CD4-positive, alpha-beta T cell (primary cell): ENCODE results near the gene PLCB1. TPM values are rescaled to one million over a fixed set of nuclear protein-coding genes. Genes with fewer than 3 reads are reported as not detected.

Experiments
- ATAC-seq: fragments of 200-7000 bp; cut with Tn5 transposase; one replicate; pipeline ENCODE4 v1.10.0; 2022; ENCODE audit warnings: mild to moderate bottlenecking; ENCODE audit not compliant: poor library complexity
- CTCF ChIA-PET: fragments of 350-600 bp; sonication (Branson Sonifier 250); formaldehyde crosslinking; loops from one replicate; lab custom pipeline; 2021; ENCODE audit warnings: antibody characterized with exemption, inconsistent platforms; lab: Charles Lee
- POLR2A ChIA-PET: fragments of 350-600 bp; sonication (Branson Sonifier 250); formaldehyde crosslinking; loops from one replicate; lab custom pipeline; 2021; ENCODE audit warnings: antibody characterized with exemption, inconsistent platforms; lab: Charles Lee
- DNase-seq, 14 experiments: peaks; one replicate each; pipeline ENCODE4 v3.0.0-alpha.2; 2013 to 2020; ENCODE audit warnings: mixed read lengths in 2 of 14
- H3K27ac ChIP-seq, 2 donors: one replicate each; pipeline versions ENCODE4 v1.5.1 to v1.7.0; 2013; ENCODE audit warnings: low read length in 2 of 2, low read depth in 1 of 2, mild to moderate bottlenecking in 1 of 2
- H3K27me3 ChIP-seq, 2 experiments: 1 replicate in 1 of 2; 2 replicates in 1 of 2; pipeline versions ENCODE4 v1.6.1 to v1.7.0; 2013; ENCODE audit warnings: low read length in 2 of 2, control low read depth in 1 of 2, mild to moderate bottlenecking in 1 of 2, moderate library complexity in 1 of 2; ENCODE audit not compliant: insufficient read depth in 2 of 2, control insufficient read depth in 1 of 2
- H3K36me3 ChIP-seq: one replicate; pipeline ENCODE4 v1.6.1; 2013; ENCODE audit warnings: low read length, control low read depth; ENCODE audit not compliant: insufficient read depth
- H3K4me1 ChIP-seq: one replicate; pipeline ENCODE4 v1.6.1; 2013; ENCODE audit warnings: low read length, control low read depth; ENCODE audit not compliant: insufficient read depth
- H3K4me3 ChIP-seq: one replicate; pipeline ENCODE4 v1.5.1; 2013; ENCODE audit warnings: mild to moderate bottlenecking, low read length, moderate library complexity
- H3K9me3 ChIP-seq, 2 experiments: 1 replicate in 1 of 2; 2 replicates in 1 of 2; pipeline versions ENCODE4 v1.6.1 to v1.7.0; 2013; ENCODE audit warnings: low read length in 2 of 2, mild to moderate bottlenecking in 2 of 2, control low read depth in 1 of 2, moderate library complexity in 1 of 2; ENCODE audit not compliant: control insufficient read depth in 1 of 2, insufficient read depth in 1 of 2
- H3K27ac Mint-ChIP-seq: one replicate; pipeline ENCODE4 v1.8.0; 2020; ENCODE audit warnings: mixed read lengths
- H3K27me3 Mint-ChIP-seq: one replicate; pipeline ENCODE4 v1.8.0; 2021; ENCODE audit warnings: mixed read lengths
- H3K36me3 Mint-ChIP-seq: one replicate; pipeline ENCODE4 v1.8.0; 2021; ENCODE audit warnings: low read depth, mixed read lengths
- H3K4me1 Mint-ChIP-seq: one replicate; pipeline ENCODE4 v1.8.0; 2021; ENCODE audit warnings: low read depth, mixed read lengths
- H3K4me3 Mint-ChIP-seq: one replicate; pipeline ENCODE4 v1.8.0; 2020; ENCODE audit warnings: mild to moderate bottlenecking, mixed read lengths
- H3K9me3 Mint-ChIP-seq: one replicate; pipeline ENCODE4 v1.8.0; 2020; ENCODE audit warnings: mixed read lengths
- intact Hi-C, 2 experiments: fragments of 100-400 bp; cut with DNase I in 1 of 2; cut with micrococcal nuclease in 1 of 2; formaldehyde crosslinking; loops; one replicate each; pipeline versions ENCODE4 v1.15.1 to v1.9.0; 2023 to 2025; cut with DNase I, micrococcal nuclease
- total RNA-seq, 174 experiments: library from RNA in 2 of 174; stranded (reverse) in 2 of 174; gene quantifications; one replicate each; pipeline ENCODE4 v1.2.3 and lab custom pipeline; 2021 to 2026
- TF ChIP-seq, protein P1 (sequence below): fragments of 200-600 bp; IDR thresholded peaks from one replicate; pipeline ENCODE4 v1.8.0; 2022; ENCODE audit warnings: antibody characterized with exemption, mild to moderate bottlenecking

PLCB1 gene
- total RNA-seq, 2 experiments from 2014 or later = 3.8 to 5.6 TPM

DNA sequence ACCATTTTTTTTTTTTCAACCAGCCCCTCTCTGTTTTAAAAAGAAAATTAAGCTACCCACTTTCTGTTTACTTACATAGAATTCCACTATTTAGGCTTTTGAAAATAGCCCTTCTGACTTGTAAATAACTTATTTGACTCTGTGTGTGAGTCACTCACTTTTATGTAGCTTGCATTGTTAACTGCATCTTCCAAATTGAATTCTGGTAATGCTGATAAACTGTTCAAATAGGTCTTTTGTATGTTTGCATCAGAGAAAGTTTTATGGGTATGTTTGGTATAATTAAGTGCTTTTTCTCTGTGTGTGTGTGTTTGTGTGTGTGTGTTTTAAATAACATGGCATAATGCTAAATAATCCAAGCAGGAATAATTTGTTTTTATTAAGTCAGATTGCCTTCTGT is 360.1 kb downstream of the PLCB1 start:
- no peaks in the 10 kb centered on the region for H3K4me1 ChIP-seq
- no peak overlapping the region for H3K27ac ChIP-seq
- H3K36me3 ChIP-seq = no peaks in the 10 kb centered on the region
- H3K27me3 Mint-ChIP-seq = no peaks in the 10 kb centered on the region
- no peaks in the 10 kb centered on the region for H3K27me3 ChIP-seq
- TF ChIP-seq, protein P1, sequence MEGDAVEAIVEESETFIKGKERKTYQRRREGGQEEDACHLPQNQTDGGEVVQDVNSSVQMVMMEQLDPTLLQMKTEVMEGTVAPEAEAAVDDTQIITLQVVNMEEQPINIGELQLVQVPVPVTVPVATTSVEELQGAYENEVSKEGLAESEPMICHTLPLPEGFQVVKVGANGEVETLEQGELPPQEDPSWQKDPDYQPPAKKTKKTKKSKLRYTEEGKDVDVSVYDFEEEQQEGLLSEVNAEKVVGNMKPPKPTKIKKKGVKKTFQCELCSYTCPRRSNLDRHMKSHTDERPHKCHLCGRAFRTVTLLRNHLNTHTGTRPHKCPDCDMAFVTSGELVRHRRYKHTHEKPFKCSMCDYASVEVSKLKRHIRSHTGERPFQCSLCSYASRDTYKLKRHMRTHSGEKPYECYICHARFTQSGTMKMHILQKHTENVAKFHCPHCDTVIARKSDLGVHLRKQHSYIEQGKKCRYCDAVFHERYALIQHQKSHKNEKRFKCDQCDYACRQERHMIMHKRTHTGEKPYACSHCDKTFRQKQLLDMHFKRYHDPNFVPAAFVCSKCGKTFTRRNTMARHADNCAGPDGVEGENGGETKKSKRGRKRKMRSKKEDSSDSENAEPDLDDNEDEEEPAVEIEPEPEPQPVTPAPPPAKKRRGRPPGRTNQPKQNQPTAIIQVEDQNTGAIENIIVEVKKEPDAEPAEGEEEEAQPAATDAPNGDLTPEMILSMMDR = no peak
- H3K36me3 Mint-ChIP-seq = no peaks in the 10 kb centered on the region
- H3K4me3 ChIP-seq = no peak overlapping the region
- DNase-seq = no peak
- no peaks in the 10 kb centered on the region for H3K9me3 ChIP-seq
- H3K4me1 Mint-ChIP-seq = no peaks in the 10 kb centered on the region
- no peak for ATAC-seq
- H3K9me3 Mint-ChIP-seq = no peaks in the 10 kb centered on the region
- ChIA-PET CTCF (interaction anchor here (0.7 kb wide), 1 partner anchor 32 kb away, joined by 3 read pairs; no protein-coding TSS in a partner anchor), POLR2A (no interaction called here)
- intact Hi-C loops = no loop called here
- H3K27ac Mint-ChIP-seq = no peak overlapping the region
- H3K4me3 Mint-ChIP-seq = no peak overlapping the region

DNA sequence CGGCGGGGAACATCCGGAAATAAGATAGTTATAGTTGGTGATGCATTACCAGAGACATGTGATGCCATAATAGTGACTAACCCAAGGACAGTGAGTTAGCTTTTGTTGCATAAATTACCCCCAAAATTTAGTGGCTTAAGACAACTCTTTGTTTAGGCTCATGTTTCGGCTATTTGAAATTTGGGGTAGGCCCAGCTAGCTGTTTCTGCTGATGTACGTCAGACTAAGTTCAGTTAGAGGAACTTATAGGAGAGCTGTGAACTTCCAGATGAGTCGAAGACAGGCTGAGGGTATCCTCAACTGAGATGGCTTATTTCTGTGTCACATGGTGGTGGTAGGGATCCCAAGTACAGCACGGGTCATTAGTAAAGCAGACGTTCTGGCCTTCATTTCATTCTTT is 366.5 kb downstream of the PLCB1 start:
- Histone ChIP-seq H3K9me3 (no peaks in the 10 kb centered on the region), H3K27ac (no peak overlapping the region), H3K4me1 (no peaks in the 10 kb centered on the region), H3K36me3 (no peaks in the 10 kb centered on the region), H3K27me3 (no peaks in the 10 kb centered on the region), H3K4me3 (no peak overlapping the region)
- TF ChIP-seq, protein P1 = no peak
- ChIA-PET CTCF (no interaction called here), POLR2A (no interaction called here)
- Mint-ChIP-seq H3K36me3 (no peaks in the 10 kb centered on the region), H3K4me1 (no peaks in the 10 kb centered on the region), H3K9me3 (no peaks in the 10 kb centered on the region), H3K4me3 (no peak overlapping the region), H3K27me3 (no peaks in the 10 kb centered on the region), H3K27ac (no peak overlapping the region)
- DNase-seq (no peak), ATAC-seq (no peak)
- intact Hi-C loops = no loop called here

DNA sequence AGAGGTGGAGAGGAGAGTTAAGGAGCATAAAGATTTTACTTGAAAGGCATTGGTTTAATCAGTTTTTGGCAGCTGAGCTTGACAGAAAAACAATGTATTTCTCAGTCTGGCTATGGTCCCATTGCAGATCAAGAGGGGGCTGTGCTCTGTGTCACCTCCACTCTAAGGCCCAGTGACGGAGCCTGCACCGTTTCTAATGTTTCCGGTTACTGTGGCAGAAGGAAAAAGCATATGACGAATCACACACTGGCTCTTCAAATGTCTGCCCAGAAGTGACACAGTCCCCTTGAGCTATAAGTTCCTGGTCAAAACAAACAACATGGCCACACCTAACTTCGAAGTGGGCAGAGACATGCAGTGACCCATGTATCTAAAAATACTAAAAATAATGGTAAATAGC is 372.0 kb downstream of the PLCB1 start:
- no peaks in the 10 kb centered on the region for H3K27me3 Mint-ChIP-seq
- DNase-seq = no peak
- Histone ChIP-seq H3K4me3 (no peak overlapping the region), H3K9me3 (no peaks in the 10 kb centered on the region), H3K36me3 (no peaks in the 10 kb centered on the region), H3K27me3 (no peaks in the 10 kb centered on the region), H3K4me1 (no peaks in the 10 kb centered on the region), H3K27ac (no peak overlapping the region)
- H3K36me3 Mint-ChIP-seq = no peaks in the 10 kb centered on the region
- ChIA-PET CTCF (no interaction called here), POLR2A (no interaction called here)
- ATAC-seq = no peak
- TF ChIP-seq, protein P1 = no peak
- H3K9me3 Mint-ChIP-seq = no peaks in the 10 kb centered on the region
- no peak overlapping the region for H3K4me3 Mint-ChIP-seq
- intact Hi-C loops = no loop called here
- H3K4me1 Mint-ChIP-seq = no peaks in the 10 kb centered on the region
- H3K27ac Mint-ChIP-seq = no peak overlapping the region
